DND-41 (cell line): ENCODE results near the gene GIPR.

Experiments used
- ATAC-seq: fragments of 200-7000 bp; cut with Tn5 transposase; 3 replicates; pipeline ENCODE4 v1.9.1; 2021; ENCODE audit warnings: low read depth; ENCODE audit not compliant: insufficient read depth
- DNase-seq: peaks from one replicate; pipeline ENCODE4 v3.0.0-alpha.2; 2020
- H2AFZ ChIP-seq: 2 replicates; pipeline ENCODE4 v1.6.0; 2012; ENCODE audit warnings: low read depth, low read length
- H3K27ac ChIP-seq: 2 replicates; pipeline ENCODE4 v1.5.1; 2012; ENCODE audit warnings: low read length, inconsistent platforms
- H3K27me3 ChIP-seq: fragments of 200-600 bp; sonication (generic); 2 replicates; pipeline ENCODE4 v1.6.0; 2012; ENCODE audit warnings: low read length, mild to moderate bottlenecking, inconsistent platforms; ENCODE audit not compliant: insufficient read depth, poor library complexity
- H3K36me3 ChIP-seq: 2 replicates; pipeline ENCODE4 v1.5.1; 2012; ENCODE audit warnings: low read length, inconsistent platforms; ENCODE audit not compliant: insufficient read depth
- H3K4me1 ChIP-seq: 2 replicates; pipeline ENCODE4 v1.5.1; 2012; ENCODE audit warnings: mild to moderate bottlenecking, low read length; ENCODE audit not compliant: insufficient read depth
- H3K4me2 ChIP-seq: 2 replicates; pipeline ENCODE4 v1.6.0; 2012; ENCODE audit warnings: mild to moderate bottlenecking, moderate library complexity, low read length, inconsistent platforms; ENCODE audit not compliant: insufficient read depth
- H3K4me3 ChIP-seq, 2 experiments: fragments of 200-600 bp in 1 of 2; shearing (Covaris generic) in 1 of 2; 2 replicates each; pipeline ENCODE4 v1.5.1; 2012 to 2016; ENCODE audit warnings: inconsistent platforms in 2 of 2, low read length in 2 of 2, mild to moderate bottlenecking in 2 of 2, low read depth in 1 of 2, moderate library complexity in 1 of 2
- H3K79me2 ChIP-seq: 2 replicates; pipeline ENCODE4 v1.6.0; 2012; ENCODE audit warnings: low read length, inconsistent platforms; ENCODE audit not compliant: insufficient read depth
- H3K9ac ChIP-seq: 2 replicates; pipeline ENCODE4 v1.6.0; 2012; ENCODE audit warnings: low read depth, mild to moderate bottlenecking, inconsistent platforms, low read length, moderate library complexity
- H3K9me3 ChIP-seq: 2 replicates; pipeline ENCODE4 v1.5.1; 2012; ENCODE audit warnings: low read length, moderate library complexity, mild to moderate bottlenecking, inconsistent platforms; ENCODE audit not compliant: insufficient read depth, severe bottlenecking
- H4K20me1 ChIP-seq: 2 replicates; pipeline ENCODE4 v1.6.0; 2012; ENCODE audit warnings: low read length; ENCODE audit not compliant: insufficient read depth
- CTCF ChIP-seq: IDR thresholded peaks from 2 replicates; pipeline ENCODE4 v1.5.1; 2012; ENCODE audit warnings: borderline replicate concordance, low read length, moderate library complexity, mild to moderate bottlenecking; ENCODE audit not compliant: poor library complexity, severe bottlenecking; ENCODE audit errors: extremely low read depth
- EZH2 ChIP-seq: IDR thresholded peaks from 3 replicates; pipeline ENCODE4 v1.6.1; 2012; ENCODE audit warnings: borderline replicate concordance, low read depth, mild to moderate bottlenecking, moderate library complexity, low read length, inconsistent platforms; ENCODE audit not compliant: severe bottlenecking

The GIPR gene

GRCh38 chr19:45729800-45730290 lies 61.8 kb downstream of the GIPR start:
- peak overlapping the region; percentile 88 to 89; a peak in 3 of 4 replicates for H3K4me3 ChIP-seq
- TF ChIP-seq EZH2 (no peak), CTCF (no peak)
- H3K9me3 ChIP-seq: no peaks in the 10 kb centered on the region
- peaks cover 4% of the 10 kb centered on the region for H3K36me3 ChIP-seq
- peaks cover 9% of the 10 kb centered on the region; the same call in 1 of the 2 replicates for H4K20me1 ChIP-seq
- H2AFZ ChIP-seq: peak overlapping the region; percentile 65
- peak overlapping the region; percentile 78 for H3K4me2 ChIP-seq
- peak overlapping the region; percentile 81 for H3K9ac ChIP-seq
- peaks cover 33% of the 10 kb centered on the region for H3K4me1 ChIP-seq
- H3K27ac ChIP-seq: peak overlapping the region; percentile 78
- H3K27me3 ChIP-seq: no peaks in the 10 kb centered on the region
- no peak for ATAC-seq
- DNase-seq: no peak
- peaks cover 59% of the 10 kb centered on the region for H3K79me2 ChIP-seq

- peak within 1 kb of the TSS; percentile 78 for H3K4me2 ChIP-seq
- H3K27ac ChIP-seq: peak within 1 kb of the TSS; percentile 88
- peak within 1 kb of the TSS; percentile 88 to 89 for H3K4me3 ChIP-seq
- H3K36me3 ChIP-seq: peaks cover 4% of the 10 kb centered on the region
- H3K9ac ChIP-seq: peak within 1 kb of the TSS; percentile 81
- TF ChIP-seq CTCF (peak; percentile 47), EZH2 (no peak)
- peak; percentile 99 for DNase-seq
- no peaks in the 10 kb centered on the region for H3K27me3 ChIP-seq
- peak; percentile 95 for ATAC-seq
- H3K9me3 ChIP-seq: no peaks in the 10 kb centered on the region
- peaks cover 9% of the 10 kb centered on the region; the same call in 1 of the 2 replicates for H4K20me1 ChIP-seq
- H2AFZ ChIP-seq: peak within 1 kb of the TSS; percentile 91
- peaks cover 33% of the 10 kb centered on the region for H3K4me1 ChIP-seq
- peaks cover 51% of the 10 kb centered on the region for H3K79me2 ChIP-seq
Observed at GRCh38 chr19:45730368-45731288, 62.6 kb downstream of the GIPR start, which contains the start of gene FBXO46. Gene FBXO46 (minus strand): TSS chr19:45730896. CDS start chr19:45713495, 17,401 bp downstream.
